ENCODE results near the gene TNN. TPM values are rescaled to one million over a fixed set of nuclear protein-coding genes. Genes with fewer than 3 reads are reported as not detected.

Gene TNN
- total RNA-seq, 2 donors from 2014 or later = 0.05 to 0.97 TPM

GRCh38 chr1:175150596-175151319 lies 83.1 kb downstream of the TNN start:
- Histone ChIP-seq H3K4me1 (replicated peaks) (peaks cover 3% of the 10 kb centered on the region), H3K36me3 (no peaks in the 10 kb centered on the region), H3K27ac (no peak overlapping the region), H3K4me3 (no peak overlapping the region), H3K27me3 (replicated peaks; ENCODE audit: insufficient read depth) (no peaks in the 10 kb centered on the region), H3K9me3 (no peaks in the 10 kb centered on the region)
- WGBS = 62% methylated on average over 9 of the region's 9 CpGs
- TF ChIP-seq POLR2AphosphoS5 (IDR thresholded peaks at IDR 0.05) (no peak), CTCF (IDR thresholded peaks at IDR 0.05) (no peak), POLR2A (IDR thresholded peaks at IDR 0.05) (no peak)
- intact Hi-C loops (cut with DNase I) = loop anchor here (10.0 kb wide), 1 partner anchor 734 kb away; no protein-coding TSS in a partner anchor
- no peak for DNase-seq (ENCODE audit: low spot score)

GRCh38 chr1:175152006-175152652 lies 84.5 kb downstream of the TNN start:
- intact Hi-C loops (cut with DNase I) = loop anchor here (10.0 kb wide), 1 partner anchor 733 kb away; no protein-coding TSS in a partner anchor
- no peaks in the 10 kb centered on the region for H3K4me1 ChIP-seq (replicated peaks)
- DNase-seq (ENCODE audit: low spot score) = peak; percentile 26
- no peak for TF ChIP-seq POLR2A (IDR thresholded peaks at IDR 0.05)
- peak; percentile 69 to 87 (median 79) for TF ChIP-seq CTCF (IDR thresholded peaks at IDR 0.05)
- no peaks in the 10 kb centered on the region for H3K36me3 ChIP-seq
- H3K4me3 ChIP-seq = no peak overlapping the region
- WGBS = 7% methylated on average over 15 of the region's 15 CpGs
- H3K27ac ChIP-seq = no peak overlapping the region
- H3K27me3 ChIP-seq (replicated peaks; ENCODE audit: insufficient read depth) = no peaks in the 10 kb centered on the region
- H3K9me3 ChIP-seq = no peaks in the 10 kb centered on the region

DNA sequence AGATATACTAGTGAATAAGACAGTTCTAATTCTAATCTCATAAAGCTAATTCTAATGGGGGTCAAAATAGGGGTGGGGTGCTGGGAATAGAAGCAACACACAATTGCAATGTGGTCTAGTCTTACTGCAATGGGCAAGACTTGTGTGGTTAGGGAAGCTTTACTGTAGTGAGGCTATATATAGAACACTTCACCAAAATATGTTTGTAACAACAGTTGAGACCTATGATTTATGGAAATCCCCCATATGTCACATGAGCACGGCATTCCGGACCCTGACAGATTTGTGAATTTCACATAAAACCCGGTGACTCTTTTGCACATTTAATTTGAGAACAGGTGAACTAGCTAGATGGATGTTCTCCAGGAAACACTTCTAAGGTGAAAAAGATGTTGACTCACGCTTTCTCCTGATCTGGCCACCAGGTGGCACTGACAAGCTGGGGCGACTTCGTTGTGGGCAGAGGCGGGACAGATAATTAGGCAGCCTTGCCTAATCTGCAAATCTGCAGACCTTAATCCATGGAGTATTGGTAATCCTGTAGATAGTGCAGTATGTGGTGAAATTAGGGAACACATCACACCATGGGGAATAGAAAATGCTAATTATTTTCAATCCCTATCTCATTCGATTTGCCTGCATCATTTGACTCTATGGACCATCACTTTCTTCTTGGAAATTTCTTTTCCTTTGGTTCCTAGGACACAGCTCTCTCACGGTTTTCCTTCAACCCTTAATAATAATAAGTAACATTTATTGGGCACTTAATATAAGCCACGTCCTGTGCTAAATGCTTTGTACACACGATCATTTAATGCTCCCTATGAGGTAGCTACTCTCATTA lies 87.2 kb downstream of the TNN start:
- H3K4me1 ChIP-seq (replicated peaks) = no peaks in the 10 kb centered on the region
- intact Hi-C loops (cut with DNase I) = loop anchor here (1.0 to 10.0 kb wide), 2 partner anchors 166 to 730 kb away; no protein-coding TSS in a partner anchor
- H3K27me3 ChIP-seq (replicated peaks; ENCODE audit: insufficient read depth) = no peaks in the 10 kb centered on the region
- no peak overlapping the region for H3K27ac ChIP-seq
- H3K36me3 ChIP-seq = no peaks in the 10 kb centered on the region
- no peak overlapping the region for H3K4me3 ChIP-seq
- 25% methylated on average over 11 of the region's 11 CpGs for WGBS
- TF ChIP-seq POLR2A (IDR thresholded peaks at IDR 0.05) = no peak
- TF ChIP-seq CTCF (IDR thresholded peaks at IDR 0.05) = peak; percentile 89 to 92 (median 92)
- peak; percentile 60 for TF ChIP-seq POLR2AphosphoS5 (IDR thresholded peaks at IDR 0.05)
- H3K9me3 ChIP-seq = no peaks in the 10 kb centered on the region
- DNase-seq (ENCODE audit: low spot score) = peak; percentile 70

- DNase-seq (ENCODE audit: low spot score) = no peak
- no peaks in the 10 kb centered on the region for H3K27me3 ChIP-seq (replicated peaks; ENCODE audit: insufficient read depth)
- no peaks in the 10 kb centered on the region for H3K4me1 ChIP-seq (replicated peaks)
- no peaks in the 10 kb centered on the region for H3K36me3 ChIP-seq
- no peaks in the 10 kb centered on the region for H3K9me3 ChIP-seq
- intact Hi-C loops (cut with DNase I) = loop anchor here (1.0 to 10.0 kb wide), 2 partner anchors 166 to 729 kb away; no protein-coding TSS in a partner anchor
- H3K27ac ChIP-seq = no peak overlapping the region
- no peak overlapping the region for H3K4me3 ChIP-seq
- TF ChIP-seq CTCF (IDR thresholded peaks at IDR 0.05) (no peak), POLR2A (IDR thresholded peaks at IDR 0.05) (no peak), POLR2AphosphoS5 (IDR thresholded peaks at IDR 0.05) (no peak)
- WGBS = 76% methylated on average over 4 of the region's 4 CpGs
Measured at GRCh38 chr1:175155473-175155856, 87.8 kb downstream of the TNN start.
